ENCODE data around the gene PSENEN. TPM values are rescaled to one million over a fixed set of nuclear protein-coding genes. Genes with fewer than 3 reads are reported as not detected.

Gene PSENEN
- polyA plus RNA-seq, 1 donor (not counting 4 experiments of a cell fraction or from before 2014, with no cell fraction given), result 36.2 TPM

DNA sequence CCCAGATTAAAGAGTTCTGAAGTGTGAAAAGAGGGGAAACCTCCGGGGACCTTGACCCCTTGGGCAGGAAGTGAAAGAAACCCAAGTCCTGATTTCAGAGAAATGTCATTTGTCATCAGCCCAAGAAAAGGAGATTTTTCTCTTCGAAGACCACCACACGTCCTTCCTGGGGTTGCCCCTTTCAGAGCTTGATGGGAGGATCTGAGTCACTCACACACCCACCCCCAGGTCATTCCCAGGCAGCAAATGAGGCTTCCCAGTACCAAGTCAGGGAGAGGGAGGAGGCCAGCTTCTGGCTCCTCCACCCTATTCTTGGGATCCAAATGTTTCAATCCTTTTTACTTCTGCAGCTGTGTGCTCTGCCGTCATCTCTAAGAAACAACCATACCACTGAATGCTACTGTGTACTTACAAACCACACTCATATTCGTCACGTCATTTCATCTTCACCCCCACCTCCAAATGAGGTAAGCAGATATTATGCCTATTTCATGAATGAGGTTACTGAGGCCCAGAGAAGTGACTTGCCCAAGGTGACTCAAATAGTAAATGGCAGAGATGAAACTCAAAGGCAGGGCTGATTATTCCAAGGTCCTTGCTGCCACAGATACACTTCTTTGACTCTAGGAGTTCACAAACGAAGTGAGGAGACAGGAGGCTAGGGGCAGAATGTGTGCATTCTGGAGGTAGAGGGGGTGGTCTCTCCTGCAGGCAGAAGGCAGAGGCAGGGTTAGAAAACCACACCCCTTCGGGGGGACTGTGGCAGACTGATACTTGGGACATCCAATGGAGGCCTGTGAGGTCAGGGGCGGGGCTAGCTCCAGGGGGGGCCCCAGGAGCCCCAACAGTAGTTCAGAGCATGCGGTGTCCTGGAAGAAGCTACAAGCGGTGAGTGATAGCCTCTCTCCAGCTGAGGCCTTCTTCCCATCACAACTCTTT is 32.6 kb upstream of the PSENEN start:
- FAIRE-seq (no peak), DNase-seq (ENCODE audit: low read depth, low spot score) (no peak)
- H3K36me3 ChIP-seq (ENCODE audit: control insufficient read depth in 2 of 2, extremely low read depth in 1 of 2, insufficient read depth in 2 of 2, low read length in 2 of 2), result no peaks in the 10 kb centered on the region
- H3K27me3 ChIP-seq (ENCODE audit: control insufficient read depth, extremely low read depth, insufficient read depth, low read length), result no peaks in the 10 kb centered on the region
- H4K20me1 ChIP-seq (ENCODE audit: control insufficient read depth, extremely low read depth, insufficient read depth, low read length), result no peaks in the 10 kb centered on the region
- dilution Hi-C loops (cut with MboI; ENCODE audit: extremely low pct_ligation_motif_present, low sequenced_read_pairs), result no loop called here
- no peak overlapping the region for H2AFZ ChIP-seq (ENCODE audit: control insufficient read depth, low read length)
- no peaks in the 10 kb centered on the region for H3K9me1 ChIP-seq (ENCODE audit: control insufficient read depth, extremely low read depth, insufficient read depth, low read length)
- no peak overlapping the region for H3K4me3 ChIP-seq (ENCODE audit: control insufficient read depth in 2 of 3, extremely low read depth in 1 of 3, insufficient read depth in 2 of 3, low read depth in 1 of 3, low read length in 3 of 3)
- no peaks in the 10 kb centered on the region for H3K9me3 ChIP-seq (ENCODE audit: control insufficient read depth, low read depth, low read length)
- H3K79me2 ChIP-seq (ENCODE audit: control insufficient read depth, insufficient read depth, low read length), result no peaks in the 10 kb centered on the region
- no peak overlapping the region for H3K9ac ChIP-seq (ENCODE audit: control insufficient read depth, extremely low read depth, insufficient read depth, low read length)
- H3K27ac ChIP-seq (ENCODE audit: control insufficient read depth, insufficient read depth, low read length), result no peak overlapping the region
- TF ChIP-seq EZH2 (IDR thresholded peaks at IDR 0.05; ENCODE audit: low read length), result no peak
- TF ChIP-seq, protein P1, sequence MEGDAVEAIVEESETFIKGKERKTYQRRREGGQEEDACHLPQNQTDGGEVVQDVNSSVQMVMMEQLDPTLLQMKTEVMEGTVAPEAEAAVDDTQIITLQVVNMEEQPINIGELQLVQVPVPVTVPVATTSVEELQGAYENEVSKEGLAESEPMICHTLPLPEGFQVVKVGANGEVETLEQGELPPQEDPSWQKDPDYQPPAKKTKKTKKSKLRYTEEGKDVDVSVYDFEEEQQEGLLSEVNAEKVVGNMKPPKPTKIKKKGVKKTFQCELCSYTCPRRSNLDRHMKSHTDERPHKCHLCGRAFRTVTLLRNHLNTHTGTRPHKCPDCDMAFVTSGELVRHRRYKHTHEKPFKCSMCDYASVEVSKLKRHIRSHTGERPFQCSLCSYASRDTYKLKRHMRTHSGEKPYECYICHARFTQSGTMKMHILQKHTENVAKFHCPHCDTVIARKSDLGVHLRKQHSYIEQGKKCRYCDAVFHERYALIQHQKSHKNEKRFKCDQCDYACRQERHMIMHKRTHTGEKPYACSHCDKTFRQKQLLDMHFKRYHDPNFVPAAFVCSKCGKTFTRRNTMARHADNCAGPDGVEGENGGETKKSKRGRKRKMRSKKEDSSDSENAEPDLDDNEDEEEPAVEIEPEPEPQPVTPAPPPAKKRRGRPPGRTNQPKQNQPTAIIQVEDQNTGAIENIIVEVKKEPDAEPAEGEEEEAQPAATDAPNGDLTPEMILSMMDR (optimal IDR thresholded peaks at IDR 0.05 in 1 of 3, IDR thresholded peaks at IDR 0.05 in 1 of 3, conservative IDR thresholded peaks at IDR 0.05 in 1 of 3; ENCODE audit: extremely low read depth in 1 of 3, insufficient read depth in 2 of 3, low read length in 3 of 3), result no peak
- H3K4me1 ChIP-seq (ENCODE audit: control insufficient read depth, extremely low read depth, insufficient read depth, low read length), result peaks cover 20% of the 10 kb centered on the region
- H3K4me2 ChIP-seq (ENCODE audit: control insufficient read depth, extremely low read depth, insufficient read depth, low read depth, low read length), result no peak overlapping the region

DNA sequence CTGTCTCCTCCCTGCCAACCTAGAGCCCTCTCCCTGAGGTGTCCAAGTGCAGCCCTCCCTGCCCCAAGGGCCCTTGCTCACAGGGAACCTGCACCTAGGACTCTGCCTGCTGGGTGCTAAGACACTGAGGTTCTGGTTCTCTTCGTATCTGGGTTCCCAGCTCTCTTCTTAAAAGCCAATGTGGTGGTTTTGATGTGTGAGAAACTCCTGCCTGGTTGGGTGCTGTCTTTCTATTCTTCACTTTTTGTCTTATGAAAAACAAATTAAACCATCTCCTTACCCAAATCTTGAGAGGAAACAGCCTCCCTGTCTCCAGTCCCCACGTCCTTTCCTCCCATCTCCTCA is 32.0 kb upstream of the PSENEN start:
- Histone ChIP-seq H4K20me1 (ENCODE audit: control insufficient read depth, extremely low read depth, insufficient read depth, low read length) (no peaks in the 10 kb centered on the region), H3K4me1 (ENCODE audit: control insufficient read depth, extremely low read depth, insufficient read depth, low read length) (peaks cover 20% of the 10 kb centered on the region), H3K9ac (ENCODE audit: control insufficient read depth, extremely low read depth, insufficient read depth, low read length) (no peak overlapping the region), H3K9me3 (ENCODE audit: control insufficient read depth, low read depth, low read length) (no peaks in the 10 kb centered on the region), H3K4me2 (ENCODE audit: control insufficient read depth, extremely low read depth, insufficient read depth, low read depth, low read length) (no peak overlapping the region), H3K27ac (ENCODE audit: control insufficient read depth, insufficient read depth, low read length) (no peak overlapping the region), H3K27me3 (ENCODE audit: control insufficient read depth, extremely low read depth, insufficient read depth, low read length) (no peaks in the 10 kb centered on the region), H3K4me3 (ENCODE audit: control insufficient read depth in 2 of 3, extremely low read depth in 1 of 3, insufficient read depth in 2 of 3, low read depth in 1 of 3, low read length in 3 of 3) (no peak overlapping the region), H3K9me1 (ENCODE audit: control insufficient read depth, extremely low read depth, insufficient read depth, low read length) (no peaks in the 10 kb centered on the region), H3K36me3 (ENCODE audit: control insufficient read depth in 2 of 2, extremely low read depth in 1 of 2, insufficient read depth in 2 of 2, low read length in 2 of 2) (no peaks in the 10 kb centered on the region), H3K79me2 (ENCODE audit: control insufficient read depth, insufficient read depth, low read length) (peaks cover 4% of the 10 kb centered on the region), H2AFZ (ENCODE audit: control insufficient read depth, low read length) (no peak overlapping the region)
- TF ChIP-seq EZH2 (IDR thresholded peaks at IDR 0.05; ENCODE audit: low read length), result no peak
- TF ChIP-seq, protein P1 (optimal IDR thresholded peaks at IDR 0.05 in 1 of 3, IDR thresholded peaks at IDR 0.05 in 1 of 3, conservative IDR thresholded peaks at IDR 0.05 in 1 of 3; ENCODE audit: extremely low read depth in 1 of 3, insufficient read depth in 2 of 3, low read length in 3 of 3), result no peak
- FAIRE-seq (no peak), DNase-seq (ENCODE audit: low read depth, low spot score) (no peak)
- dilution Hi-C loops (cut with MboI; ENCODE audit: extremely low pct_ligation_motif_present, low sequenced_read_pairs), result no loop called here

Measured in keratinocyte (primary cell).